Neural progenitor cell (in vitro differentiated cells): ENCODE data around the gene SUPT4H1. TPM values are rescaled to one million over a fixed set of nuclear protein-coding genes. Genes with fewer than 3 reads are reported as not detected.

Experiments
- DNase-seq: peaks from one replicate; pipeline ENCODE4 v3.0.0-alpha.2; 2016; ENCODE audit warnings: low spot score
- H2AFZ ChIP-seq: fragments of 200-600 bp; sonication (generic); replicated peaks from 2 replicates; pipeline ENCODE4 v1.6.1; 2016; ENCODE audit warnings: antibody characterized with exemption
- H3F3A ChIP-seq: fragments of 200-600 bp; sonication (generic); 2 replicates; pipeline ENCODE4 v1.6.1; 2016; ENCODE audit warnings: antibody characterized with exemption, low read depth
- H3K27ac ChIP-seq: fragments of 200-600 bp; sonication (generic); 2 replicates; pipeline ENCODE4 v1.5.1; 2016; ENCODE audit warnings: mild to moderate bottlenecking
- H3K27me3 ChIP-seq: fragments of 200-600 bp; sonication (generic); 2 replicates; pipeline ENCODE4 v1.6.1; 2016; ENCODE audit warnings: mild to moderate bottlenecking, moderate library complexity
- H3K36me3 ChIP-seq: fragments of 200-600 bp; sonication (generic); 2 replicates; pipeline ENCODE4 v1.5.1; 2016
- H3K4me1 ChIP-seq: fragments of 200-600 bp; sonication (generic); 2 replicates; pipeline ENCODE4 v1.6.1; 2016; ENCODE audit warnings: mixed run types
- H3K4me2 ChIP-seq: fragments of 200-600 bp; sonication (generic); 2 replicates; pipeline ENCODE4 v1.6.1; 2016
- H3K4me3 ChIP-seq: fragments of 200-600 bp; sonication (generic); 2 replicates; pipeline ENCODE4 v1.5.1; 2016
- H3K79me2 ChIP-seq: fragments of 200-600 bp; sonication (generic); 2 replicates; pipeline ENCODE4 v1.6.1; 2016; ENCODE audit warnings: low read depth
- H3K9ac ChIP-seq: fragments of 200-600 bp; sonication (generic); 2 replicates; pipeline ENCODE4 v1.6.1; 2016
- H3K9me3 ChIP-seq: fragments of 200-600 bp; sonication (generic); 2 replicates; pipeline ENCODE4 v1.5.1; 2016; ENCODE audit warnings: low read depth
- H4K20me1 ChIP-seq: fragments of 200-600 bp; sonication (generic); 2 replicates; pipeline ENCODE4 v1.6.1; 2016; ENCODE audit warnings: low read depth
- H3K27ac Mint-ChIP-seq: 3 replicates; pipeline ENCODE4 v1.8.0; 2021; ENCODE audit warnings: mixed read lengths
- H3K27me3 Mint-ChIP-seq: 2 replicates; pipeline ENCODE4 v1.8.0; 2022; ENCODE audit warnings: low read depth, mild to moderate bottlenecking, inconsistent platforms, moderate library complexity, mixed read lengths; ENCODE audit not compliant: insufficient read depth
- H3K36me3 Mint-ChIP-seq: 3 replicates; pipeline ENCODE4 v1.8.0; 2021; ENCODE audit warnings: mixed read lengths
- H3K4me1 Mint-ChIP-seq: 3 replicates; pipeline ENCODE4 v1.8.0; 2021; ENCODE audit warnings: mixed read lengths
- H3K4me3 Mint-ChIP-seq: 3 replicates; pipeline ENCODE4 v1.8.0; 2021; ENCODE audit warnings: mild to moderate bottlenecking, moderate library complexity, mixed read lengths
- H3K9me3 Mint-ChIP-seq: 3 replicates; pipeline ENCODE4 v1.8.0; 2020; ENCODE audit warnings: mixed read lengths
- CTCF ChIP-seq: fragments of 200-600 bp; sonication (generic); IDR thresholded peaks from 2 replicates; pipeline ENCODE4 v1.5.1; 2017; ENCODE audit warnings: antibody characterized with exemption, mild to moderate bottlenecking
- EZH2 ChIP-seq: fragments of 200-600 bp; sonication (generic); IDR thresholded peaks from 2 replicates; pipeline ENCODE4 v1.6.1; 2017; ENCODE audit warnings: antibody characterized with exemption, mild to moderate bottlenecking, moderate library complexity
- EZH2phosphoT487 ChIP-seq: fragments of 200-600 bp; sonication (generic); IDR thresholded peaks from 2 replicates; pipeline ENCODE4 v1.6.1; 2017; ENCODE audit warnings: antibody characterized with exemption
- total RNA-seq: library from RNA; depleted of rRNA; stranded (reverse); fragments of >200 nt; gene quantifications from 2 replicates; pipeline ENCODE4 v1.2.3, GENCODE V29; 2015; ENCODE audit warnings: low replicate concordance

SUPT4H1 gene
- total RNA-seq, 1 donor from 2014 or later: 103 TPM

- Histone ChIP-seq H3K79me2 (peaks cover 16% of the 10 kb centered on the region), H3K4me2 (peak overlapping the region; percentile 93), H4K20me1 (no peaks in the 10 kb centered on the region), H3K27ac (peak overlapping the region; percentile 66), H2AFZ (peak overlapping the region; percentile 74), H3K9ac (peak overlapping the region; percentile 46), H3K4me1 (peaks cover 18% of the 10 kb centered on the region), H3K4me3 (peak overlapping the region; percentile 92), H3F3A (peaks cover 16% of the 10 kb centered on the region), H3K9me3 (no peaks in the 10 kb centered on the region), H3K27me3 (no peaks in the 10 kb centered on the region), H3K36me3 (peaks cover 14% of the 10 kb centered on the region)
- Mint-ChIP-seq H3K36me3 (peaks cover 11% of the 10 kb centered on the region), H3K4me3 (peak overlapping the region; percentile 100), H3K4me1 (peaks cover 15% of the 10 kb centered on the region), H3K27me3 (peaks cover 2% of the 10 kb centered on the region), H3K9me3 (no peaks in the 10 kb centered on the region), H3K27ac (peak overlapping the region; percentile 70)
- DNase-seq: peak; percentile 81
- no peak for TF ChIP-seq EZH2
- no peak for TF ChIP-seq EZH2phosphoT487
- no peak for TF ChIP-seq CTCF
Observed at GRCh38 chr17:58352596-58353388, 791 bp upstream of the SUPT4H1 start.

DNA sequence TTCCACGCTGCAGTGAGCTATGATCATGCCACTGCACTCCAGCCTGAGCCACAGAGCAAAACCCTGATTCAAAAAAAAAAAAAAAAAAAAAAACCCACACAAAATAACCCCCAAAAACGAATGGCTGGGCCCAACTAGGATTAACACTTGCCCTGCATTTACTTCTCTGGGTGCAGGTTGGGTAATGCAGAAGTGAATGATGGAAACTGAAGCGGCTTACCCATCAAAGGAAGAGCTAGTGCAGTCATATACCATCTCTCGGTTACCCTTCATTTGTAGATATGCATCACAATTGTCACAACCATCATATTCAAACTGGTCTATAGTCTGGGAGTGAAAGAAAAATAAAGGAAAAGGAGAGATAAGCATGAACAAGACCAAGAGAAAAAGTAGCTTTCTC is 819 bp downstream of the SUPT4H1 start:
- Mint-ChIP-seq H3K27me3 (peaks cover 7% of the 10 kb centered on the region), H3K4me3 (peak overlapping the region; percentile 100), H3K9me3 (no peaks in the 10 kb centered on the region), H3K36me3 (peaks cover 15% of the 10 kb centered on the region), H3K4me1 (peaks cover 15% of the 10 kb centered on the region), H3K27ac (no peak overlapping the region)
- TF ChIP-seq EZH2 (no peak), EZH2phosphoT487 (no peak), CTCF (no peak)
- DNase-seq: no peak
- H3K27me3 ChIP-seq: no peaks in the 10 kb centered on the region
- no peaks in the 10 kb centered on the region for H3K9me3 ChIP-seq
- peak overlapping the region; percentile 93 for H3K9ac ChIP-seq
- H3K36me3 ChIP-seq: peaks cover 14% of the 10 kb centered on the region
- no peak overlapping the region for H2AFZ ChIP-seq
- peaks cover 16% of the 10 kb centered on the region for H3K79me2 ChIP-seq
- H3K4me2 ChIP-seq: peak overlapping the region; percentile 93
- peaks cover 16% of the 10 kb centered on the region for H3F3A ChIP-seq
- peak overlapping the region; percentile 92 for H3K4me3 ChIP-seq
- H4K20me1 ChIP-seq: no peaks in the 10 kb centered on the region
- no peak overlapping the region for H3K27ac ChIP-seq
- H3K4me1 ChIP-seq: peaks cover 18% of the 10 kb centered on the region

DNA sequence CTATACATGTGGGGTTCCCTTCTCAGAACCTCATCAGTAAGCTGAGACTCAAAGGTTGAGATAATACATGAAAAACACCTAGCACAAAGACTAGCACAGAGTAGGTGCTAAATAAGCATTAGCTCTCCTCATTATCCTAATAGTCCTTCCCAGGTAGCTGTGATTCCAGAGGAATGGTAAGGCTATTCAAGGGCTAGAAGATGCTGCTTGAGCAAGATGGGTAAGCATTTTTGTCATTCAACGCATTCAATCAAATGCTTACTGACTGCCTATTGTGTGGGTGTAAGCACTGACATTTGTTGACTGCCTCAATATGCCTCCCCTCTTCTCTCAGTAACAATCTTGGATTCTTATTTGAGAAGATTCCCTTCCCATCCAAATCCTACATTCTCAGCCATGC is 4.0 kb downstream of the SUPT4H1 start:
- peaks cover 14% of the 10 kb centered on the region for H3K36me3 ChIP-seq
- no peak overlapping the region for H3K27ac ChIP-seq
- no peaks in the 10 kb centered on the region for H3K27me3 ChIP-seq
- H2AFZ ChIP-seq: no peak overlapping the region
- Mint-ChIP-seq H3K27ac (no peak overlapping the region), H3K27me3 (peaks cover 9% of the 10 kb centered on the region), H3K9me3 (no peaks in the 10 kb centered on the region), H3K4me3 (no peak overlapping the region), H3K36me3 (peaks cover 18% of the 10 kb centered on the region), H3K4me1 (peaks cover 6% of the 10 kb centered on the region)
- TF ChIP-seq CTCF: no peak
- no peak for TF ChIP-seq EZH2phosphoT487
- no peak for TF ChIP-seq EZH2
- H3K4me3 ChIP-seq: no peak overlapping the region
- peaks cover 16% of the 10 kb centered on the region for H3K79me2 ChIP-seq
- H3K4me1 ChIP-seq: peaks cover 9% of the 10 kb centered on the region
- no peak overlapping the region for H3K9ac ChIP-seq
- no peak overlapping the region for H3K4me2 ChIP-seq
- no peaks in the 10 kb centered on the region for H3K9me3 ChIP-seq
- H3F3A ChIP-seq: peaks cover 12% of the 10 kb centered on the region
- DNase-seq: no peak
- no peaks in the 10 kb centered on the region for H4K20me1 ChIP-seq
